Neuron (in vitro differentiated cells): ENCODE data around the gene SEMA3G.

ENCODE experiments used
- H2AFZ ChIP-seq: one replicate; pipeline ENCODE4 v1.6.1; 2013; ENCODE audit warnings: low read depth, mild to moderate bottlenecking, inconsistent platforms, low read length, moderate library complexity
- H3K27me3 ChIP-seq: one replicate; pipeline ENCODE4 v1.6.1; 2013; ENCODE audit warnings: low read length; ENCODE audit not compliant: insufficient read depth
- H3K36me3 ChIP-seq: one replicate; pipeline ENCODE4 v1.6.1; 2013; ENCODE audit warnings: low read length; ENCODE audit not compliant: insufficient read depth
- H3K4me1 ChIP-seq: one replicate; pipeline ENCODE4 v1.6.1; 2013; ENCODE audit warnings: low read length; ENCODE audit not compliant: insufficient read depth
- H3K4me3 ChIP-seq: 2 replicates; pipeline ENCODE4 v1.5.1; 2013; ENCODE audit warnings: mild to moderate bottlenecking, low read length, moderate library complexity
- H3K9me3 ChIP-seq: one replicate; pipeline ENCODE4 v1.6.1; 2013; ENCODE audit warnings: low read length

SEMA3G gene

DNA sequence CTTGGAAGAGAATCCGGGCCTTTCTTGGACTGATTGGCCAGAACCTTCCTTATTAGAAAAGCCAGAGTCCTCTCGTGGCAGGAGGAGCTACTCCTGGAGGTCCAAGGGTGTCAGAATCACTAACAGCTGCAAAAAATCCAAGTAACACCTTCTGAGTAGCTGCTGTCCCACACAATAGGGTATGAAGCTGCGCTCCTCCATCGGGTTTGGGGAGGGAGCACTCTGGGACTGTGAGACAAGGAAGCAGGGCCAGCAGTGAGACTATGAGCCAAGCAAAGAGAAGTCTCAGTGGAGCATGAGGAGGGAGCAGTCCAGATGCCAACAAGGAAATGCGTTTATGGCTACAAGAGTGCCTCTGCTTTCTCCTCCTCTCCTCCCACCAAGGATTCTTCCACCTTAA lies 21.7 kb downstream of the SEMA3G start:
- H3K4me3 ChIP-seq: no peak overlapping the region
- no peak overlapping the region for H2AFZ ChIP-seq
- no peaks in the 10 kb centered on the region for H3K36me3 ChIP-seq
- no peaks in the 10 kb centered on the region for H3K4me1 ChIP-seq
- H3K9me3 ChIP-seq: no peaks in the 10 kb centered on the region
- no peaks in the 10 kb centered on the region for H3K27me3 ChIP-seq

DNA sequence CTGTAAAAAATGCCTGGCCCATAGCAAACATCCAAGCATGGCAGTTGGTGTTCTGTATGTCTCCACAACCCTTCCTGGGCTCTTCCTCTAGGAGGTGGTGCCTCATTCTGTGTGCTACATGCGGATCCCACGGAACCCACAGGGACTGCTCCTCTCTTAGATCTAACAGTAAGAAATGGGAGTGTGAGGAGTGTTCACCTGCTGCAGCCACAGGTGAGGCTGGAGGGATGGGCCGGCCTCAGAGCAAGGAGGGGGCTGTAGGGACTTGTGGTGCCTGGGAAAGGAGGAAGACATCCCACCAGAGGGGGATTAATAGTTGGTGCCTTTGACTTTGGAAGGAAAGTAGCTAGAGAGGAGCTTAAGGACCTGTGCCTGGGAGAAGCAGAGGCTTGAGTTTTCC lies 22.2 kb downstream of the SEMA3G start:
- no peaks in the 10 kb centered on the region for H3K27me3 ChIP-seq
- no peak overlapping the region for H2AFZ ChIP-seq
- no peaks in the 10 kb centered on the region for H3K9me3 ChIP-seq
- H3K4me3 ChIP-seq: no peak overlapping the region
- H3K4me1 ChIP-seq: peaks cover 3% of the 10 kb centered on the region
- no peaks in the 10 kb centered on the region for H3K36me3 ChIP-seq

DNA sequence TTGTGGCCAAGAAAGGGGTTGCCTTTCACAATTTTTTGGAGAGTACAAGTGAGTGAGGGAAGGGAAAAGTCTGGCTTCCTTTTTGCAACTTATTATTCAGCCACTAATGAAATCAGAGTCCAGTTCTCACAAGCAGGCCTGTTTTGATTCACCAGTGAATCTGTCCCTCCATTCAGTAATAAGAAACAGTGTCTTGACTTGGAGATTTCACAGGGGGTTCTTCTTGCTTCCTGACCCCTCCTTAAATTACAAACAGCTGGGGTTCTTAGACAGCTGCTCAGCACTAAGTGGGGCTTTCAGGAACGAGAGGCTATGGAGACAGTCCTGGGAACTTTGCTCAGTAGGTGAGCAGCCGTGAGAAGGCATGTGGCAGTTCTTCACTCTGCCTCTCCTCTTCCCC lies 24.5 kb downstream of the SEMA3G start:
- Histone ChIP-seq H3K27me3 (no peaks in the 10 kb centered on the region), H3K36me3 (no peaks in the 10 kb centered on the region), H2AFZ (no peak overlapping the region), H3K9me3 (no peaks in the 10 kb centered on the region), H3K4me1 (peaks cover 5% of the 10 kb centered on the region), H3K4me3 (no peak overlapping the region)

DNA sequence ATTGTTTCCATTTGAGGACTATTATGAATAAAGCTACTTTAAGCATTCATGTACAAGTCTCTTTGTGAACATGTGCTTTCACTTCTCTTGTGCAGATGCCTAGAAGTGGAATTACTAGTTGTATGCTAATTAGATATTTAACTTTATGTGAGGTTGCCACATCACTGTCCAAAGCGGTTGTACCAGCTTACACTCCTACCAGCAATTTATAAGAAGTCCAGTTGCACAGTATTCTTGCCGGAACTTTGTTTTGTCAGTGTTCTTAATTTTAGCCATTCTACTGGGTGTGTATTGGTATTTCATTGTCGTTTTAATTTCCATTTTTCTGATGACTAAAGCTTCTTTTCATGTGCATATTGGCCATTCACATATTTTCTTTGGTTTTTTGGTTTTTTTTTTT lies 29.1 kb downstream of the SEMA3G start:
- Histone ChIP-seq H3K27me3 (no peaks in the 10 kb centered on the region), H3K36me3 (peaks cover 2% of the 10 kb centered on the region), H2AFZ (no peak overlapping the region), H3K4me3 (no peak overlapping the region), H3K4me1 (peaks cover 23% of the 10 kb centered on the region), H3K9me3 (no peaks in the 10 kb centered on the region)

DNA sequence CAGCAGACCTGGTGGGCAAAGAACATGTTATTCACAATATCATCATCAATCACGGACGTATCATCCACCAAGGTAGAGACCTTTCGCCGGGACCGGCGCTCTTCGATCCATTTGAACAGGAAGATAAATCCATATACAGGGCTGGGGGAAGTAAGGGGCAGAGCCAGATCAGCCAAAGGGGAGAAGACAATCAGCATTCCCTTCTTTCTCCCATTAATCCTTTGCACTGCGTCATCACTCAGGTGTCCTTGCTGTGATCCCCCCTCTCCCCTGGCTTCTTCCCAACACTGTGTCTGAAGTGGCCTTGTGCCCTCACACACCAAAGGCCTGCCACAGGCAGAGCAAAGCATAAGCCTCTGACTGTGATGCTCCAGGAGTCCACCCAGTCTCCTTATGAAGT lies 36.4 kb downstream of the SEMA3G start:
- Histone ChIP-seq H3K9me3 (no peaks in the 10 kb centered on the region), H3K4me3 (peak overlapping the region; percentile 69), H2AFZ (no peak overlapping the region), H3K36me3 (peaks cover 52% of the 10 kb centered on the region), H3K4me1 (peaks cover 28% of the 10 kb centered on the region), H3K27me3 (no peaks in the 10 kb centered on the region)

DNA sequence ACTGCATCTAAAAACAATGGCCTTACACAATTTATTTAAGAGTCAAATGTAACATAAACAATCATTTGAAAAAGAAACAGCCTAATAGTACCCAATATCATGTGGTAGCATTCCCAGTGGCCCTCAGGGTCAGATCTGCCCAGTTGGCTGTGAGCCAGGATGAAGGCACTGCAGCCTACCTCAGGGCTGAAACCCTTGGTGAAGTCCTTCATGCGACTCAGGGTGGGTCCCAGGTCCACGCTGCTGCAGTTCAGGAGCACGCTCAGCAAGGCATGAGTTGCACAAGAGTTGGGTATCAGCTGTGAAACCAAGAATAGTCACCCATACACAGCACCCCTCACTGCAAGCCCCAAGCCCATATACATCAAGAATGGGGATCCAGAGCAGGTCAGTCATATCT lies 37.1 kb downstream of the SEMA3G start:
- Histone ChIP-seq H2AFZ (no peak overlapping the region), H3K27me3 (no peaks in the 10 kb centered on the region), H3K36me3 (peaks cover 58% of the 10 kb centered on the region), H3K9me3 (no peaks in the 10 kb centered on the region), H3K4me3 (no peak overlapping the region), H3K4me1 (peaks cover 28% of the 10 kb centered on the region)

DNA sequence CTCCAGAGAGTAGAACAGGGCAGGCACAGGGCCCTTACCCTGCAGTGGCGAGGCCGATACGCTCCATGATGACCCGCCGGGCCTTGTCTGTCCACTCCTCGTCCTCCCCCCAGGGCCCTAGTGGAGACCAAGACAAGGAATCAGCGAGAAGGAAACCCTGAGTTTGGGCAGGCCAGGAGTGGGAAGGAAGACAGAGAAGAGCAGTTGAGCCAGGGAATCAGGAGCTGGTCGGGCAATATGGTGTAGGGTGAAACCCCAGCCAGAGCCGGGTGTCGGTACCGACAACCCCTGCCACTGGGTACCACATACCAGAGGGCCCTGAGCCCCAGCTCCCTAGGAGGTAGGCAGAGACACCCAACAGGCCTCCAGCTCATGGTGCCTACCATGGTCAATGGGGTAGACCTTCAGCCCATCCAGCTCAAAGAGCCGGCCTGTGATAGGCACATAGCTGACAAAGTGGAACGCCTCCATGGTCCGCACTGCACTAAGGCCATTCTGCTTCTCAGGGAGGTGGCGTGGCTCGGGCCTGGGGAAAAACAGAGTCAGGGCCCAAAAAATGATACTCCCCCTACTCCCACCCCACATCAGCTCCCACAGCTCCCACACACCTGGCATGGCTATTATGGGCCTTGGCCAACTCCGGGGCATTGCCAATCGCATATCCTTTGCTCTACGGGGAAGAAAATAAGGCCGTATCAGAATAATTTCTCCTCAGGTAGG lies 38.0 kb downstream of the SEMA3G start:
- H3K27me3 ChIP-seq: no peaks in the 10 kb centered on the region
- H3K36me3 ChIP-seq: peaks cover 67% of the 10 kb centered on the region
- no peak overlapping the region for H2AFZ ChIP-seq
- H3K4me3 ChIP-seq: no peak overlapping the region
- H3K4me1 ChIP-seq: peaks cover 21% of the 10 kb centered on the region
- no peaks in the 10 kb centered on the region for H3K9me3 ChIP-seq

DNA sequence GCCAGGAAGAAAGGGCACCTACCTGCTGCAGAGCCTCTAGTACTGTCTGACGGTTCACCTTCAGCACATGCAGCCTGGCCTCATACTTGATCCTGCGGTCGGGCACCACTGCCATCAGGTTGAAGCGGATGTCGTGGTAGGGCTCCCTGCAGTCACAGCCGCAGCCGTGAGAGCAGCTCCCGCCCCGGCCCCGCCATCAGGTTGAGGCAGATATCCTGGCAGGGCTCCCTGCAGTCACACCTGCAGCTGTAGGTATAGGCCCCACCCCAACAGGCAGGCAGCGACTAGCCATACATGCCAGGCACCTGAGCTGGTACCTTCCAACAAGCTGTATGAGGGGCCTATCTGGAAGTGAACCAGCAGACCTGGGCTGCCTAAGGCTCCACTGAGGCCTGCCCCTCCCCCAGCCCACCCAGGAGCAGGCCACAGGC lies 38.7 kb downstream of the SEMA3G start:
- Histone ChIP-seq H2AFZ (no peak overlapping the region), H3K4me1 (peaks cover 14% of the 10 kb centered on the region), H3K4me3 (no peak overlapping the region), H3K9me3 (no peaks in the 10 kb centered on the region), H3K27me3 (no peaks in the 10 kb centered on the region), H3K36me3 (peaks cover 74% of the 10 kb centered on the region)

DNA sequence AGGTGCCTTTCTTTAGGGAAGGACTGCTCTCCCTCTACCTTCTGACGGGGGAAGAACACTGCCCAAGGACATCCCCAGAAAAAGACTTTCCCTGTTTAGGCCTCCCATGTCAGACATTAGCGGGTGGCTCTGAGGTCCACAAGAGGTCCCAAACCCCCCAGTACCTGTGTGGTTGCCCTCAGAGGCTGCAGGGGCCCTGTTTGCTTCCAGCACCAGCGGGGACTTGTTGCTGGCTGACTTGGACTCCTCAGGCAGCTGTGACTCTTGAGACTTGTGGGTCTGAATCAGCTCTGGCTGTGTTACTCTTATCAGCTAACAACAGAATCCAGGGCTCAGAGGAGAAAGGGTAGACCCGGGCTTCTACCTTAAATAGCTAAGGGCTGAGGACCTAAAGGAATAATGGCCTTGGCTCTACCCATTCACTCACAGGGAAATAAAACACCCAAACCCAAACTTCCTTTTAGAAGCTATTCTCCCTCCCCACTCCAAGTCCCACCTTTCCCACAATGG lies 39.2 kb downstream of the SEMA3G start:
- Histone ChIP-seq H3K9me3 (no peaks in the 10 kb centered on the region), H3K4me3 (no peak overlapping the region), H3K36me3 (peaks cover 78% of the 10 kb centered on the region), H3K4me1 (peaks cover 10% of the 10 kb centered on the region), H3K27me3 (no peaks in the 10 kb centered on the region), H2AFZ (no peak overlapping the region)

DNA sequence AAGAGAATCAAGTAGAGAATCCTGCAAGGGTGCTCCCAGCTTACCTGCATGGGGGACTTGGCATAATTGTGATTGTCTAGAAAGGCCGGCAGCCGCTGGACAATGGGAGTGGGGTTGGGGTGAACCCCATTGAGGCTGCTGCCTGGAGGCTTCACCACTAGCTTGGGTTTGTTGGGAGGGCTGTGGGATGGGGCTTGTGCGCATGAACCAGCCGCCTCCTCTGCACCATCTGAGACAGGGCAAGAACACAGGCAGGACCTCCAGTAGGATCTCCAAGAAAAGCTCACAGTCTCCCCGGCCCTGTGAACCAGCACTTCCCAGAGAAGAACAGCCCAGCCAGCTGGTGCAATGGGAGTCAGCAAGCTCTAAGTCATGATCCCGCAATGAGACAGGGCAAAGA lies 39.8 kb downstream of the SEMA3G start:
- Histone ChIP-seq H3K27me3 (no peaks in the 10 kb centered on the region), H3K9me3 (no peaks in the 10 kb centered on the region), H3K36me3 (peaks cover 83% of the 10 kb centered on the region), H3K4me3 (no peak overlapping the region), H2AFZ (no peak overlapping the region), H3K4me1 (peaks cover 10% of the 10 kb centered on the region)

DNA sequence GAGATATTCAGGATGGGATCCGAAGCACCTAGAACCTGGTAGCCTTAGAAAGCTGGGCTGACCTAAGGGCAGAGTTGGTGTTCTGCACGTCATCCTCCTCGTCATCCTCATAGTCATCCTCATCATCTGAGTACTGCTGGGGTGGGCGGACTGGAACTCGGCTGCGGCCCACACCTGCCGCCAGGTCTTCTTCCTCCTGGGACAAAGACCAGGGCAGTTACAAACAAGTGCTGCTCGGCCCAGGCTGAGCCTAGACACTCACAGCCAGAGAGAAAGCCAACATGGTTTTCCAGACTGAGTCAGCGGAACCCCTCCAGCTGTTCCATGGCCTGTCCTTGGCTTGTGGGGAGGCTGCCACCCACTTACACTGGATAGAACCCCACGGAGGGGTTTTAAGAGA lies 40.5 kb downstream of the SEMA3G start:
- H3K9me3 ChIP-seq: no peaks in the 10 kb centered on the region
- peaks cover 10% of the 10 kb centered on the region for H3K4me1 ChIP-seq
- peaks cover 83% of the 10 kb centered on the region for H3K36me3 ChIP-seq
- H3K27me3 ChIP-seq: no peaks in the 10 kb centered on the region
- no peak overlapping the region for H3K4me3 ChIP-seq
- no peak overlapping the region for H2AFZ ChIP-seq

DNA sequence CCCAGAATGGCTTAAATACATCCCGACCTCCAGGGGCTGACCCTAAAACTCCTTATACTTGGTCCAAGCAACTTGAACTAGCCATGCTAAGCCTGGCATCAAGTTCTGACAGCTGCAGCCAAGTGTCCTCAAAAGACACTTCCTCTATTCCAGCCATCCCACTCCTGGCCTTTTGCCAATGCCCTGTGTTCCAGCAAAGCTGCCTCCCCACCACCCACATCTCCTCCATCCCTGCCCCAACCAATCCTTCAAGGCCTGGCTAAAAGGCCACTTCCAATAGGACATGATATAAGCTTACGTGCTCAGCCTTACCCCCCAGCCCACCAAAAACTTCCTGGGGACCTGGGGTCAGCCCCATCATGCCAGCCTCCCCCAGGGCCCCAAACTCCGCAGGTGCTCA lies 40.9 kb downstream of the SEMA3G start:
- Histone ChIP-seq H3K9me3 (no peaks in the 10 kb centered on the region), H3K4me3 (no peak overlapping the region), H3K36me3 (peaks cover 83% of the 10 kb centered on the region)

DNA sequence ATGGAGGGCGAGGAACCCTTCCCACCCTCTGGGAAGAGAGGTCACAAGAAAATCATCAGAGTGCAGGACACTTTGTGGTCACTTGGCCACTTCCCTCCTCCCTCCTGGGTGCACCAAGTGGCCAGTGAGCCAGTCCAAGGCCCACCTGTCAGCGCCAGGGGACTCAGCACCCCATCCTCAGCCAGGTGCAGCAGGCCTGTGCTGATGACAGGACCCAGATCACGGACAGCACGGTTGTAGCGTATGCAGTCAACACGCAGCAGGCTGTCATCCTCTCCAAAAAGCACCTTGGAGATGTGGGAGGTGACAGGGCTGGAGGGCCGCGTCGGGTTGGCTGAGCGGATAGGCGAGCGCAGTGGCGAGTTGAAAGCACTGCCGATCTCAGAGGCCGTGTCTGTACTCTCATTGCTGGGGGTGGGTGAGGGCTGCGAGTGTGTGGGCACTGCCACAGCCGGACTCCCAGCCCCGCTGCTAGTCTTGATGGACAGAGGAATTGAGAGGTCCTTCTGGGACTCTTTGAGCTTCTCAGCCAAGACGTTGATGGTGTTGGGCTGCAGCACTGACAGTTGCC lies 41.5 kb downstream of the SEMA3G start:
- Histone ChIP-seq H3K36me3 (peaks cover 78% of the 10 kb centered on the region), H3K9me3 (no peaks in the 10 kb centered on the region), H3K27me3 (no peaks in the 10 kb centered on the region), H3K4me3 (no peak overlapping the region), H2AFZ (no peak overlapping the region), H3K4me1 (peaks cover under 1% of the 10 kb centered on the region)

More for the DNA sequence above, 40.9 kb downstream of the SEMA3G start:
- Histone ChIP-seq H3K27me3 (no peaks in the 10 kb centered on the region), H2AFZ (no peak overlapping the region), H3K4me1 (peaks cover 7% of the 10 kb centered on the region)
